GM06990 (cell line): ENCODE results near the gene SMAD6.

Source experiments
- DNase-seq: peaks from one replicate; pipeline ENCODE4 v3.0.0-alpha.2; 2011; ENCODE audit not compliant: insufficient read length; ENCODE audit errors: extremely low read depth
- H3K27me3 ChIP-seq: replicated peaks from 2 replicates; pipeline ENCODE4 v1.6.0; 2011; ENCODE audit warnings: low read length; ENCODE audit not compliant: control insufficient read depth, insufficient read depth
- H3K36me3 ChIP-seq: 2 replicates; pipeline ENCODE4 v1.5.1; 2011; ENCODE audit warnings: low read length; ENCODE audit not compliant: control insufficient read depth, insufficient read depth
- H3K4me3 ChIP-seq: replicated peaks from 2 replicates; pipeline ENCODE4 v1.5.1; 2011; ENCODE audit warnings: low read depth, mild to moderate bottlenecking, control low read depth, low read length
- CTCF ChIP-seq: IDR thresholded peaks from 2 replicates; pipeline ENCODE4 v1.5.1; 2011; ENCODE audit warnings: low read length, control low read depth, mild to moderate bottlenecking, inconsistent platforms; ENCODE audit not compliant: insufficient read depth, poor library complexity, severe bottlenecking

The SMAD6 gene

DNA sequence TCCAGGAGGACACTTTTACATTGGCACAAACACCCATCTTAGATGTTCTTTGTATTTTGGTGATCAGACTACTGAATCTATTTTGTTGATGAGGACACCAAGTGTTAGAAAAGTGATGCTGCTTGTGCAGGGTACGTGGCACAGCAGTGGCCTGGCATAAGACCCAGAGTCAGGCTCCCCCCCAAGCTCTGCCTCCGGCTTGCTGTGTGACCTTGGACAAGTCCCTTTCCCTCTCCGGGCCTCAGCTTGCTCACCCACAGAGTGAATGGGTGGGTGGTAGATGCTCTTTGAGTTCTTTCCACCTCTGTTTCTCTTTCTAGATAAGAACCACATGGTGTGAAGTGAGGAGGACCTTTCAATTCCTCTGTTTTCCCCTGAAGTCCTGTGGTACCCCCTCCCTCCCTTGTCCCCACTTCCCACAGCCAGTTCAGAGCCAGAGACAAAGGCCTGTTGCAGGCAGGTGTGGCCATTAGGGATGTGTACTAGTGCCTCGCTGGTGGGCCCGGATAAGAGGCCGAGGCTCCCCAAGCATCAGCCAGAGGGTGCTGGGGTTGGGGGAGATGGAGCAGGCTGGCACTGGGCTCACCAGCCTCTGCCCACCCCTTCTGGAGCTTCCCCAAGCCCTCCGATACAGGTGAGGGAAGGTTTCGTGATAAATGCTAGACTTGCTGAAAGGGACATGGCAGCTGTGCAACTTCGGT, 43.6 kb downstream of the SMAD6 start:
- H3K36me3 ChIP-seq: no peaks in the 10 kb centered on the region

DNA sequence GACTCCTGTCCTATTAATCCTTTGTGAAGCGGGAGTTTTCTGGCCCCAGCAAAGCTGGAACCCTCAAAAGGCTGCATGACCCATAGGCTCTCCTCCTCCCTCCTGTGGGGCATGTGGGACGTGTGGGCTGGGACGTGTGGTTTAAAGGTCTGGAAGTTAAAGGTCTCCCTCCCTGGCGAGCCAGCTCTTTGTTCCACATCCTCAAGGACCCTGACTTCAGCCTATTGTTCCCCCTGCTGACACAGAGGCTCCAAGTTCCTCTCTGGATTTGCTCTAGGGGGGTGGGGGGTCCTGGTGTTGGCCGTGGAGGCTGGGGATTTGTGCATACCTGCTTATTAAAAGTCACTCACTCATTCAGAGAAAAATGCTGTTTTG, 44.2 kb downstream of the SMAD6 start:
- Histone ChIP-seq H3K27me3 (no peaks in the 10 kb centered on the region), H3K4me3 (no peak overlapping the region), H3K36me3 (no peaks in the 10 kb centered on the region)
- no peak for TF ChIP-seq CTCF
- no peak for DNase-seq

More for the DNA sequence above, 43.6 kb downstream of the SMAD6 start:
- Histone ChIP-seq H3K27me3 (no peaks in the 10 kb centered on the region), H3K4me3 (no peak overlapping the region)
- TF ChIP-seq CTCF: no peak
- no peak for DNase-seq

- H3K4me3 ChIP-seq: no peak overlapping the region
- DNase-seq: no peak
- no peaks in the 10 kb centered on the region for H3K27me3 ChIP-seq
- TF ChIP-seq CTCF: no peak
- no peaks in the 10 kb centered on the region for H3K36me3 ChIP-seq
Measured at GRCh38 chr15:66747223-66747622, 45.2 kb downstream of the SMAD6 start.

GRCh38 chr15:66747886-66748707, 46.1 kb downstream of the SMAD6 start:
- Histone ChIP-seq H3K27me3 (no peaks in the 10 kb centered on the region), H3K4me3 (no peak overlapping the region), H3K36me3 (no peaks in the 10 kb centered on the region)
- no peak for TF ChIP-seq CTCF
- DNase-seq: no peak

- no peak for TF ChIP-seq CTCF
- Histone ChIP-seq H3K4me3 (no peak overlapping the region), H3K27me3 (no peaks in the 10 kb centered on the region), H3K36me3 (no peaks in the 10 kb centered on the region)
- DNase-seq: no peak
Measured at GRCh38 chr15:66748708-66749035, 46.6 kb downstream of the SMAD6 start.
